ENCODE results near the gene LRMDA.

The LRMDA gene

DNA sequence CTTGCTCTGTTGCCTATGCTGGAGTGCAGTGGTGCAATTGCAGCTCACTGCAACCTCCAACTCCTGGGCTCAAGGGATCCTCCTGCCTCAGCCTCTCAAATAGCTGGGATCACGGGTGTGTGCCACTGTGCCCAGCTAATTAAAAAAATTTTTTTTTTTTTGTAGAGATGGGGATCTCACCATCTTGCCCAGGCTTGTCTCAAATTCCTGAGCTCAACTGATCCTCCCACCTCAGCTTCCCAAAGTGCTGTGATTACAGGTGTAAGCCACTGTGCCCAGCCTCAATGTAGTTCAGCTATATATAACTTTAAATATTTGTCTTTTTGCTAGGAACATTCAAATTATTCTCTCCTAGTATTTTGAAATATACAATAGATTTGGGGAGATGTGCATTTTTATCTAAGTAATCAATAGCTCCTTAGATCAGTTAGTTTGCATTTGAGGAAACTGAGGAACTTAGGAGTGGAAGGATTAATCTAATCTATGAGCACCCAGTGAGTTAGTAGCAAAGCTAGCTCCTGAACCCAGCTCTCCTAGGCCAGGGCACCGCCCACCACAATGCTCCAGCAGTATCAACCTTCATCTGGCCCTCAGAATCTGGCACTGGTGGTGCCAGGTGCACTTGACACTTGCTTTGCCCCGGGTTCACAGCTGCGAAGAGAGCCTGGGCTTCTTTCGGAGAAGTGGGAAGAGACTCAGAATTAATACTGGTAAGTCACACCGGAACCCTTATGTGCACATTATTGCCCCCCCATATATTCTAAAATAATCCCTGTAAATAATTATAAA is 5.9 kb upstream of the LRMDA start:
- no peak for DNase-seq (ENCODE audit: low spot score)

DNA sequence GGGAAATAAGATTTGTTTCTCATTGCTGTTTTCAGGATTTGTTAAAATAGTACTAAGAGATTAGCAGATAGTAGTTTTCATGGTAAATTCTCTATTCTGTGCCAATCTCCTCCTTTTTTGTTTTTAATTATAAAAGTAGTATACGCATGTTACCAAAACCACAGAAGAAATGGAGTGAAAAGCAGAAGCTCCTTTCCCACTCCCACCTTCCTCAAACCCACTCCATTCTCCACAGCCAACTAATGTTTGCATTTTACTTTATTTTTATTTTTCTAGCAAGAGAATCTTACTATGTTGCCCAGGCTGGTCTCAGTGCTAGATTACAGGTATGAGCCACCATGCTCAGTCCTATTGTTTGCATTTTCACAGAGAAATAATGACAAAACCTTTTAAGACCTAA is 4.5 kb upstream of the LRMDA start:
- DNase-seq (ENCODE audit: low spot score): no peak

DNA sequence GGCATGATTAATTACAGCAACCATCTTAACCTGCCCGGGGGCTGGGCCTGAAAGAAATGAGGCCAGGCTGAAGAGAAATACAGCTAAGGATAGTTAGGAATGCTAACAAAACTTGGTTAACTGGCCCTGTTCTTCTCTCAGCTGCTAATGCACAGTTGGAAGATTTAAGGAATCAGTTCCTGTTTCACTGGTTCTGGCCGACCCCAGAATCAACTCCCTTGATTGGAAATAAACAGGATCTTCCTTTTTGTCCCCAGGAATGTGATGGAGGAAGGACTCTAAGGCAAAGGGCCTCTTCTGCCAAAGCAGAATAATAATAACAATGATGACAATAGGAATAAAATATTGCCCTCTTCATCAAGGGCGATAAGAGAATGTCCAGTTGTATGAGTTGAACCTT is 3.5 kb upstream of the LRMDA start:
- no peak for DNase-seq (ENCODE audit: low spot score)

DNA sequence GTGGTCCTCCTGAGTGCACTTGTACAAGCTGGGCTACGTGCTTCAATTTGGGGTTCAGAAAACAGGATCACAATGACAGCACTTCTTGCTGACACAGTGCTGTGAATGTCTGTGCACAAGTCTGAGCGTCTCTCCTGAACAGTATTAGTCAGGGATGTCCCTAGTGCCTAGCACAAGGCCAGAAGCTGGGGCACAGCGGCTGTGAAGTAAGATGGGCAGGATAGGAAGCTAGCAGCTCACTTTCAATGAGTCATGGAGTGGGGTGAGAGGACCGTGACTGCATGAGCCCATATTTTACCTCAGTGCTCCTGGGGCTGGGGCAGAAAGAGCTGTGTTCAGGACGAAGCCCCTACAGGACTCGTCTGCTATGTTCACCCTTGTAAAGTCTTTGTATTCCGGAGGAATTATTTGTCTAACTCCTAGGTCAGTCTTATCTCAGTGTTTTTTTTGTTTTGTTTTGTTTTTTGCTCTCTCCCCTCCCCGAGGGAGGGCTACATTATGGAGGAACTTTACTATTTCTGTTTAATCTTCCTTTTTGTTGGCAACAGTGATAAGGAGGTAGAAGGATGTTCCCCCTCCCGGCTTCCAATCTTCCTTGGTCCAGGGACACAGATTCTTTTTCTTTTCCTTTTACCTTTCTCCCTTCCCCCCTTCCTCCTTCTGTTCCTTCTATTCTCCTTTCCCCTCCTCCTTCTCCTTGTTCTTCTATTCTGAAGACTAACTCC is 2.8 kb upstream of the LRMDA start:
- DNase-seq (ENCODE audit: low spot score): no peak

DNA sequence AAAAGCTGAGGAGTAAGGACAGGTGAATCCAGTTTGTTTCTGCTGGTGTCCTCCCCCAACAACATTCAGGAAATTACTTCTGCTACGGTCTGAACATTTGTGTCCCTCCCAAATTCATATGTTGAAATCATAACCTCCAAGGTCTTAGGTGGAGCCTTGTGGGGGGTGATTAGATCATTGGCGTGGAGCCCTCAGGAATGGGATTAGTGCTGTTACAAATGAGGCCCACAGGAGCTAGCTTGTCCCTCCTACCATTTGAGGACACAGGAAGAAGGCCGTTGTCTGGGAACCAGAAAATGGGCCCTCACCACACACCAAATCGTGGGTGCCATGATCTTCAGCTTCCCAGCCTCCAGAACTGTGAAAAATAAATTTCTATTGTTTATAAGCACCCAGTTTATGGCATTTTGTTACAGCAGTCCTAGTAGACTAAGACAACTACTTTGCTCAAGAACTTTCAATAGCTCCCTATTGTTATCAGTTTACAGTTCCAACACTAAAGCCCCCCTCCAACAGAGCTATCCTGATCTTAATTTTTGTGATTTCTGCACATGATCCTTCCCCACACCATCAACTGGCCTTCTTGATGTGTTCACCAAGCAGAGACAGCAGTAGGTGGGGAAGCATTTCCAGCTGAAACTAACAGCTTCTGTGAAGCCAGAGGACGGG is 2.1 kb upstream of the LRMDA start:
- DNase-seq (ENCODE audit: low spot score): no peak

GRCh38 chr10:75430000-75430763 is 1.2 kb upstream of the LRMDA start:
- no peak for DNase-seq (ENCODE audit: low spot score)

- no peak for DNase-seq (ENCODE audit: low spot score)
These were observed 752 bp downstream of the LRMDA start for GRCh38 chr10:75432176-75432575.

DNA sequence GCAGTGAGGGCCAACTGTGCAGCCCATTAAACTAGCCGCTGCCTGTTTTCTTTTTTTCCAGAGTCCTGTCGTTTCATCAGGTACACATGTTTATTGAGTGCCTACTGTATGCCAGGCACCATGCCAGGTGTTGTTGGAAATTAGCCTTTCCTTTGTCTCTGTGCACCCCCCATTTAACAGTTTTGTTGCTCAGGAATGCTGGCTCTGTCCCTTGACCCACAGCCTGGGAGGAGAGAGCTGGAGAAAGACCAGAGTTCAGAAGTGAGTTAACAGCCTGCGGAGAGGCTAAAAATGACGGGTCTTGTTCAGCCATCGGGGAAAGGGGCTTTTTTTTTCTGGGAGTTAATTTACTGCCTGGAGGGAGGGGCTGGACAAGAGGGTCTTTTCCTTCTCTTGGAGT is 1.3 kb downstream of the LRMDA start:
- DNase-seq (ENCODE audit: low spot score): no peak

- DNase-seq (ENCODE audit: low spot score): no peak
These were observed 1.8 kb downstream of the LRMDA start for GRCh38 chr10:75433216-75433615.

DNA sequence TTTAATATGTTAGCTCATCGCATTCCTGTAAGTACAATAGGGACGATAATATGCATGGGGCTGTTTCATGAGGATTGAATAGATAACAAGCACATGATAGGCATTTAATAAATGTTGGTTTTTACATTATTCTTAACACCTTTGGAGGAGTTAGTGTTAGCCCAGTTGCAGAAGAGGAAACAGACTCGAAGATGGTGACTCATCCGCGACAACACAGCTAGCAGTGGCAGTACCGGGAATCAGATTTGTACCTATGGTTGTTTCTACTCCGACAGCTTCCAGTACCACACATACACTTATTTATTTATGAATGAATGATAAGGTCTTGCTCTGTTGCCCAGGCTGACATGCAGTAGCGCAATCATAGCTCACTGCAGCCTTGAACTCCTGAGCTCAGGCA is 2.9 kb downstream of the LRMDA start:
- no peak for DNase-seq (ENCODE audit: low spot score)

- no peak for DNase-seq (ENCODE audit: low spot score)
These were observed 3.9 kb downstream of the LRMDA start for GRCh38 chr10:75435291-75435690.

- no peak for DNase-seq (ENCODE audit: low spot score)
These were observed 5.5 kb downstream of the LRMDA start for GRCh38 chr10:75436896-75437295.

DNA sequence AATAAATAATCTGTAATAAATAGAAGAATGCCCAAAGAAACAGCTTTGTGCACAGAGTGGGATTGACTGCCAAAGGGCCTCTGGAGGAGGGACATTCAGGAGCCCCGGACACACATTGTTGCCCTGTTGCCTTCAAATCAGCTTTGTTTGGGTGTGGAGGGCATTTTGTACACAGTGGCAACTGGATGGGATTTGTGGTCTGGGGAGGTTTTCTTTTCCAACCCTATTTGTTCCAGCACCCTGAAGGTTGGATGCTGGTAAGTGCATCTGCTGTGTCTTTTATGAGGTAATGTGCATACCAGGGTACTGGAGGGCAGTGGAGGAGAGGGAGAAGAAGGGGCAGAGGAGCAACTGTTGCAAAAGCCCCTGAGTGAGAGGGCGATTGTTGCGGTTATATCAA is 6.3 kb downstream of the LRMDA start:
- DNase-seq (ENCODE audit: low spot score): no peak

DNA sequence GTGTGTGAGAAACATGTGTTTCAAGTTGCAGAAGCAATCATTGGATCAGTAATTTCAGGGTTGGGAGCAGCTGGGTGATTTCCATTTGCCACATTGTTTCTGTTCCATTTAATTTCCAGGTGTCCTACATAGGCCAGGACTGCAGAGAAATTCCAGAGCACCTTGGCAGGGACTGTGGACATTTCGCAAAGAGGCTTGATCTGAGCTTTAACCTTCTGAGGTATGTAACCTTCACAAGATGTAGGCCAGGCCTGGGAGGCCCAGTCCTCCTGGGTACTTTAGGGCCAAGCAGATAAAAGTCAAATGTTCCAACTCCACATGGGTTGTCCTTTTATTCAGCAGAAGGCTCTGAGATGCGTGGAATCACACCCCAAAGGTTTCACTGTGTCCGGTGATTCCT is 6.9 kb downstream of the LRMDA start:
- DNase-seq (ENCODE audit: low spot score): no peak

GRCh38 chr10:75439811-75440210 is 8.4 kb downstream of the LRMDA start:
- no peak for DNase-seq (ENCODE audit: low spot score)

DNA sequence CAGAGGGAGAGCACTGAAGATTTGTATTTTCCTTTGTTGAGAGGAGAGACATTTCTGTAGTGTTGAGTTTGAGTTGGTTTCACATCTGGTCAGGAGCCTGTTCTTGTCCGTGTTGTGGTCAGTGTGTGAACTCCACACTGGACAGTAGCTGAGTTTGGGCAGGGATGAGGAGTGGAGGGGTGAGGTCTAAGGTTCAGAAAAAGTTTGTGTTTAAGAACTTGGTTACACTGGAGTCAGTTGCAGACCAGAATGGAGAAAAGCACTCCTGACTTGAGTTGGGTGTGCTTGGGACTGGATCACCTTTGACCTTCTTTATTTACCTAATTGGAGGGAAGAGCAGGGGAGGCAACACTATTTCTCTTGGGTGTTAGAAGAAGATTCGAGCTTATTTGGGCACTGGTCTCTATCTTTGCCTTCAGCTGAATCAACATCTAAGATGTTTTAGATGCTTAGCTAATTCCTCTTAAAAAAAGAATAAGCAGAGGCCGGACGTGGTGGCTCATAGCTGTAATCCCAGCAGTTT is 8.9 kb downstream of the LRMDA start:
- DNase-seq (ENCODE audit: low spot score): no peak

DNA sequence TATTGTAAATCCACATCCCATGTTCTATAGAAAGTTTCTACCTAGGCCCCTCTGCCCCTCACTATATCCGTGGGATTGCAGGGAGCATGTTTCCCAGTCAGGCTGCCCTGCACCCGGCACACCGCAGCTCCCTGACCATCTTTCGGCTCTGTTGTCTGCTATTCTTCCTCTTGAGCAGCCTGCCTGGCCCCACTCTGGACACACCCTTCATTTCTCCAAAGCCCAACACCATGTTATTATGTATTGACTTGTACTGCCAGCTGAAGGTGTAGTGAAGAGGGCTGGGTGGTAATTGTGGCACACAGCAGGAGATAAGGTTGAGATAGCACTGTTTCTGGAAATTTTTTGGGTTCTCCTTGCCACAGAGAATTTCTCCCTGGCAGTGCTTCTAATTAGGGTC is 9.8 kb downstream of the LRMDA start:
- DNase-seq (ENCODE audit: low spot score): no peak

DNA sequence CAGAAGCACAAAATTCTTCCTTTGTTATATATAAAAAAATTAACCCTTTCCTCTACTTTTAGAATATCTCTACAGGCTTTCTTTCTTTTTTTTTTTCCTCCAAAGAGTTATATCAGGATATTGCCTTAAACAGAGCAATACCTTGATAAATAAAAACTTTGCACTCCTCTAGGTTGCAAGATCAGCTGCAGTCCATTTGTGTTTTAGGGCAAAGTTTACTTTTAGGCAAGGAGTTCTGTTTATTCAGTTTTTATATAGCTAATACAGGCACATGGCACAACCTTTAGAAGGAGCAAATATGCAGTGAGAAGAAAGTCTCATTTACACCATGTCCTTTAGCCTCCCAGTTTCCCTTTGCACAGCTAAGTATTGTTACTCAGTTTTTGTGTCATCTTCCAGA is 10.3 kb downstream of the LRMDA start:
- no peak for DNase-seq (ENCODE audit: low spot score)

DNA sequence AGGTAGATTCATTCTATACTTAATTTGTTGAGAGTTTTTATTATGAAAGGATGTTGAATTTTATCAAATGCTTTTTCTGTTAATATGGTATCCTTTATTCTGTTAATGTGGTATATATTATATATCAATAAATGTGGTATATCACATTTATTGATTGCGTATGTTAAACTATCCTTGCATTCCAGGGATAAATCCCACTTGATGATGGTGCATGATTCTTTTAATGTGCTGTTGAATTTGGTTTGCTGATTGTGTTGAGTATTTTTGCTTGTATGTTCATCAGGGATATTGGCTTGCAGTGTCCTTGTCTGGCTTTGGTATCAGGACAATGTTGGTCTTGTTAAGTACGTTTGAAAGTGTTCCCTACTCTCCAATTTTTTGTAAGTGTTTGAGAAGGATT is 11.9 kb downstream of the LRMDA start:
- DNase-seq (ENCODE audit: low spot score): no peak

DNA sequence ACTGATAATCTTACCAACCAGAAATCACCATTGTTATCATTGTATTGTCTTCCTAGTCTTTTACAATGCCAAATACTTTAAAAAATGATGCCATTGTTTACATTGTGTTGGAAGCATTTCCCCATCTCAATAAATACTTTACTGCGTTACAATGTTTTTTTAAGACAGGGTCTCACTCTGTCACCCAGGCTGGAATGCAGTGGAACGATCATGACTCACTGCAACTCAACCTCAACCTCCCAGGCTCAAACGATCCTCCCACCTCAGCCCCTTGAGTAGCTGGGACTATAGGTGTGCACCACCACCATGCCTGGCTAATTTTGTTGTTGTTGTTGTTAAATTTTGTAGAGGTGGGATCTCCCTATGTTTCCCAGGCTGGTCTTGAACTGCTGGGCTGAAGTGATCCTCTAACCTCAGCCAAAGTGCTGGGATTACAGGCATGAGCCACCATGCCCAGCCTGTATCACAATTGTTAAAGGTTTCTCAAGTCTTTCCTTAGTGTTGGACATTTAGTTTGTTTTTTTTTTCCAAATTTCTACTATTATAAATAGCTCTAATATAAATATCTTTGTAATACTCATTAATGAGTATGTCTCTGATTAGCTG is 13.5 kb downstream of the LRMDA start:
- no peak for DNase-seq (ENCODE audit: low spot score)

DNA sequence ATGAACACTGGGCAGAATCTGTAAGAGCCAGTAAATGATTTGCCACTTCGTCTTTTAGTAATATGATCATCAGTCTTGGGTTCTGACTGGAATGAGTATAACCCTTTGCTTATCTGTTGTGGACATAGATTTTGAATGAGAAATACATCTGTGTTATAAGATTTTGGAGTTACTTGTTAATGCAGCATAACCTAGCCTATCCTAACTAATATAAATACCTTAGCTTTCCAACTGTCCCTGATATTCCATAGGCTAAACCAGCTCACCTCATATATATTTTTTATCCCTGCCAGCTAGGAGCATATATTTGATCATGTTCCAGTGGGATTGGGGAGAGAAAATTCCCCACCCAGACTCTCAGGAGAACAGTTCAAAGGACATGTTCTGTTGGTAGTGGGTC is 15.1 kb downstream of the LRMDA start:
- DNase-seq (ENCODE audit: low spot score): no peak

- no peak for DNase-seq (ENCODE audit: low spot score)
These were observed 16.7 kb downstream of the LRMDA start for GRCh38 chr10:75448166-75448565.
